Heart left ventricle (tissue), 13 donors: ENCODE results near the gene LMAN1L.

Source experiments
- POLR2A ChIP-seq, 2 donors: fragments of 450-650 bp; IDR thresholded peaks; one replicate each; pipeline ENCODE4 v1.6.1; 2017; ENCODE audit warnings: antibody characterized with exemption in 2 of 2, mild to moderate bottlenecking in 2 of 2, moderate library complexity in 2 of 2
- TF ChIP-seq, protein P1 (sequence below), 12 donors: fragments of 200-600 bp; sonication (generic) in 4 of 12; IDR thresholded peaks; one replicate each; pipeline versions ENCODE4 v1.5.0 to v1.8.0; 2018 to 2022; ENCODE audit warnings: antibody characterized with exemption in 12 of 12, mild to moderate bottlenecking in 5 of 12
- donor health status: ischemic (EF 13 %, LVEDD 7.1; RV severe dilation, severe dysfunction).
- donor health status: DM: no; HTN: yes; CAD: no.
- donor health status: DM: no; HTN: no; CAD: no.
- donor health status: ischemic (EF 25% LVEDD 6.9; RV normal size, moderate dysfunction).
- donor health status: ischemic (EF 25% LVEDD 5.7; RV mildly dilated, moderate dysfunction).
- donor health status: ischemic (EF 35%, LVEDD 5.7; RV mildly dilated, moderate dysfunction).
- donor health status: nonischemic (EF 11% LVEDD 7.7; RV severe dilation, severe dysfunction).
- donor health status: DM: yes; HTN: yes; CAD: no.
- donor health status: PGD.
- donor health status: ischemic (EF 29% LVEDD 5.4; RV normal size, mild dysfunction).
- donor health status: nonischemic (EF 23%, LVEDD 6.1; RV moderate dilation, normal function).

DNA sequence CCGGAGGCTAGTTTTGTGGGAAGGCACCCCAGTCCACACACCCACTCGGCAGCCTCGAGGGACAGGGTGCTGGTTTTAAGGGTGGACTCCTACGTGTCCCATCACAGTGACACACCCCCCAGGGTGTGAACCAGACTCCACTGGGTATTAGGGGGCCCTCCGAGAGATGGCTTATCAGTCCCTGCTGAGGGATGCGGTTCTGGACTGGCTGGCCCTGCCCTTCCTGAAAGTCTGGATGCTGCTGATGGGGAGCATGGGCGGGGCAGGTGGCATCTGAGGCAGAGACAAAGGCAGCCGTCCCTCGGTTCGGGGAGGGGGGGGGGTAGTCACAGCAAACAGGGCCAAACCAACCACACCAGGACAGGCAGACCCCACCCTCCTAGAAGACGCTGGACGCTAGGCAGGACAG is 31.3 kb downstream of the LMAN1L start:
- TF ChIP-seq, protein P1, sequence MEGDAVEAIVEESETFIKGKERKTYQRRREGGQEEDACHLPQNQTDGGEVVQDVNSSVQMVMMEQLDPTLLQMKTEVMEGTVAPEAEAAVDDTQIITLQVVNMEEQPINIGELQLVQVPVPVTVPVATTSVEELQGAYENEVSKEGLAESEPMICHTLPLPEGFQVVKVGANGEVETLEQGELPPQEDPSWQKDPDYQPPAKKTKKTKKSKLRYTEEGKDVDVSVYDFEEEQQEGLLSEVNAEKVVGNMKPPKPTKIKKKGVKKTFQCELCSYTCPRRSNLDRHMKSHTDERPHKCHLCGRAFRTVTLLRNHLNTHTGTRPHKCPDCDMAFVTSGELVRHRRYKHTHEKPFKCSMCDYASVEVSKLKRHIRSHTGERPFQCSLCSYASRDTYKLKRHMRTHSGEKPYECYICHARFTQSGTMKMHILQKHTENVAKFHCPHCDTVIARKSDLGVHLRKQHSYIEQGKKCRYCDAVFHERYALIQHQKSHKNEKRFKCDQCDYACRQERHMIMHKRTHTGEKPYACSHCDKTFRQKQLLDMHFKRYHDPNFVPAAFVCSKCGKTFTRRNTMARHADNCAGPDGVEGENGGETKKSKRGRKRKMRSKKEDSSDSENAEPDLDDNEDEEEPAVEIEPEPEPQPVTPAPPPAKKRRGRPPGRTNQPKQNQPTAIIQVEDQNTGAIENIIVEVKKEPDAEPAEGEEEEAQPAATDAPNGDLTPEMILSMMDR (IDR thresholded peaks at IDR 0.05) = no peak
- no peak for TF ChIP-seq POLR2A (IDR thresholded peaks at IDR 0.05)
